ENCODE measurements around the gene NDUFAF5. TPM values are rescaled to one million over a fixed set of nuclear protein-coding genes. Genes with fewer than 3 reads are reported as not detected.

The NDUFAF5 gene
- total RNA-seq, 1 experiment from 2014 or later, result 48.8 TPM

Other genes with a start within 250 kb of the NDUFAF5 start
- gene TASP1, start 146.1 kb upstream of the NDUFAF5 start, total RNA-seq (2014; rRNA removed; shearing (Covaris generic); ENCODE audit: low replicate concordance), result 7.6 and 8.3 TPM in 2 replicates
- gene ESF1, start 109 bp upstream of the NDUFAF5 start, total RNA-seq (2014; rRNA removed; shearing (Covaris generic); ENCODE audit: low replicate concordance), result 5.9 and 21.6 TPM in 2 replicates
- not detected in 2 replicates for gene SEL1L2, start 205.6 kb downstream of the NDUFAF5 start, total RNA-seq (2014; rRNA removed; shearing (Covaris generic); ENCODE audit: low replicate concordance)
- 0.66 TPM in 1 of 2 replicates, not detected in the other for gene MACROD2, start 210.5 kb downstream of the NDUFAF5 start, total RNA-seq (2014; rRNA removed; shearing (Covaris generic); ENCODE audit: low replicate concordance)

Measured in MG63 (cell line).